Muscle layer of colon (tissue), 2 donors: Measurements from ENCODE around the gene UPK1A.

Experiments used
- H3K27ac ChIP-seq: one replicate; pipeline ENCODE4 v1.7.0; 2013; ENCODE audit warnings: low read depth, mild to moderate bottlenecking, low read length, moderate library complexity
- H3K27me3 ChIP-seq, 2 donors: one replicate each; pipeline ENCODE4 v1.7.0; 2013; ENCODE audit warnings: low read length in 2 of 2, mild to moderate bottlenecking in 2 of 2; ENCODE audit not compliant: insufficient read depth in 2 of 2, control insufficient read depth in 1 of 2
- H3K36me3 ChIP-seq: one replicate; pipeline ENCODE4 v1.7.0; 2013; ENCODE audit warnings: mild to moderate bottlenecking, low read length; ENCODE audit not compliant: insufficient read depth
- H3K4me1 ChIP-seq: one replicate; pipeline ENCODE4 v1.7.0; 2013; ENCODE audit warnings: mild to moderate bottlenecking, low read length; ENCODE audit not compliant: insufficient read depth
- H3K4me3 ChIP-seq, 2 donors: one replicate each; pipeline ENCODE4 v1.7.0; 2013; ENCODE audit warnings: low read length in 2 of 2, low read depth in 1 of 2, mild to moderate bottlenecking in 1 of 2, moderate library complexity in 1 of 2
- H3K9ac ChIP-seq: one replicate; pipeline ENCODE4 v1.7.0; 2013; ENCODE audit warnings: low read length
- H3K9me3 ChIP-seq: one replicate; pipeline ENCODE4 v1.7.0; 2013; ENCODE audit warnings: mild to moderate bottlenecking, low read length
- donor health status: abdominal sarcoma.
- donor health status: Adenocarcinoma of cecum.

The UPK1A gene

GRCh38 chr19:35714601-35715354 is 48.5 kb downstream of the UPK1A start:
- H3K27ac ChIP-seq = no peak overlapping the region
- no peaks in the 10 kb centered on the region for H3K27me3 ChIP-seq
- H3K4me3 ChIP-seq = no peak overlapping the region
- H3K9me3 ChIP-seq = no peaks in the 10 kb centered on the region
- H3K36me3 ChIP-seq = peaks cover 2% of the 10 kb centered on the region
- no peak overlapping the region for H3K9ac ChIP-seq
- H3K4me1 ChIP-seq = peaks cover 21% of the 10 kb centered on the region

- peak overlapping the region; percentile 61 for H3K9ac ChIP-seq
- H3K36me3 ChIP-seq = peaks cover 8% of the 10 kb centered on the region
- H3K27me3 ChIP-seq = no peaks in the 10 kb centered on the region
- H3K4me3 ChIP-seq = peak overlapping the region in 1 of 2 donors; percentile 77
- peaks cover 21% of the 10 kb centered on the region for H3K4me1 ChIP-seq
- no peaks in the 10 kb centered on the region for H3K9me3 ChIP-seq
- H3K27ac ChIP-seq = peak overlapping the region; percentile 90
Observed at GRCh38 chr19:35715355-35715809, 49.1 kb downstream of the UPK1A start.

GRCh38 chr19:35715981-35716800 is 49.9 kb downstream of the UPK1A start:
- Histone ChIP-seq H3K4me3 (peak overlapping the region; percentile 77 to 92), H3K9ac (peak overlapping the region; percentile 61), H3K4me1 (peaks cover 21% of the 10 kb centered on the region), H3K9me3 (no peaks in the 10 kb centered on the region), H3K36me3 (peaks cover 8% of the 10 kb centered on the region), H3K27ac (peak overlapping the region; percentile 90), H3K27me3 (no peaks in the 10 kb centered on the region)

GRCh38 chr19:35716801-35717664 is 50.7 kb downstream of the UPK1A start:
- H3K27me3 ChIP-seq = no peaks in the 10 kb centered on the region
- H3K4me3 ChIP-seq = peak overlapping the region; percentile 77 to 92
- no peaks in the 10 kb centered on the region for H3K9me3 ChIP-seq
- peaks cover 21% of the 10 kb centered on the region for H3K4me1 ChIP-seq
- H3K9ac ChIP-seq = peak overlapping the region; percentile 61
- peak overlapping the region; percentile 90 for H3K27ac ChIP-seq
- H3K36me3 ChIP-seq = peaks cover 15% of the 10 kb centered on the region

- Histone ChIP-seq H3K27me3 (no peaks in the 10 kb centered on the region), H3K9me3 (no peaks in the 10 kb centered on the region), H3K4me3 (peak within 1 kb of the TSS; percentile 81 to 92), H3K9ac (peak within 1 kb of the TSS; percentile 68), H3K27ac (peak within 1 kb of the TSS; percentile 90), H3K36me3 (peaks cover 23% of the 10 kb centered on the region), H3K4me1 (peaks cover 21% of the 10 kb centered on the region)
Observed at GRCh38 chr19:35717665-35718344, 51.5 kb downstream of the UPK1A start, which contains the start of gene KMT2B. TSS of gene KMT2B (plus strand) at chr19:35718003. CDS start at chr19:35718019, 16 bp downstream.

- H3K4me3 ChIP-seq = peak overlapping the region; percentile 81 to 89
- peaks cover 21% of the 10 kb centered on the region for H3K4me1 ChIP-seq
- peaks cover 30% of the 10 kb centered on the region for H3K36me3 ChIP-seq
- peak overlapping the region; percentile 84 for H3K27ac ChIP-seq
- peak overlapping the region; percentile 68 for H3K9ac ChIP-seq
- H3K27me3 ChIP-seq = no peaks in the 10 kb centered on the region
- H3K9me3 ChIP-seq = no peaks in the 10 kb centered on the region
Observed at GRCh38 chr19:35718345-35719041, 52.2 kb downstream of the UPK1A start.

GRCh38 chr19:35719402-35720162 is 53.3 kb downstream of the UPK1A start:
- H3K27ac ChIP-seq = peak overlapping the region; percentile 20
- H3K4me3 ChIP-seq = peak overlapping the region in 1 of 2 donors; percentile 81
- no peaks in the 10 kb centered on the region for H3K9me3 ChIP-seq
- peaks cover 21% of the 10 kb centered on the region for H3K4me1 ChIP-seq
- no peak overlapping the region for H3K9ac ChIP-seq
- H3K27me3 ChIP-seq = no peaks in the 10 kb centered on the region
- peaks cover 40% of the 10 kb centered on the region for H3K36me3 ChIP-seq

GRCh38 chr19:35720163-35720524 is 53.8 kb downstream of the UPK1A start:
- no peaks in the 10 kb centered on the region for H3K27me3 ChIP-seq
- peaks cover 46% of the 10 kb centered on the region for H3K36me3 ChIP-seq
- H3K4me3 ChIP-seq = no peak overlapping the region
- H3K9me3 ChIP-seq = no peaks in the 10 kb centered on the region
- H3K4me1 ChIP-seq = peaks cover 21% of the 10 kb centered on the region
- no peak overlapping the region for H3K9ac ChIP-seq
- no peak overlapping the region for H3K27ac ChIP-seq

- H3K4me1 ChIP-seq = peaks cover 18% of the 10 kb centered on the region
- H3K9ac ChIP-seq = no peak overlapping the region
- peaks cover 51% of the 10 kb centered on the region for H3K36me3 ChIP-seq
- no peaks in the 10 kb centered on the region for H3K27me3 ChIP-seq
- H3K27ac ChIP-seq = no peak overlapping the region
- no peaks in the 10 kb centered on the region for H3K9me3 ChIP-seq
- no peak overlapping the region for H3K4me3 ChIP-seq
Observed at GRCh38 chr19:35720648-35721047, 54.3 kb downstream of the UPK1A start.

- Histone ChIP-seq H3K4me3 (no peak overlapping the region), H3K4me1 (peaks cover 11% of the 10 kb centered on the region), H3K9ac (no peak overlapping the region), H3K27me3 (no peaks in the 10 kb centered on the region), H3K27ac (no peak overlapping the region), H3K36me3 (peaks cover 58% of the 10 kb centered on the region), H3K9me3 (no peaks in the 10 kb centered on the region)
Observed at GRCh38 chr19:35721374-35721773, 55.1 kb downstream of the UPK1A start.
